Activated CD8-positive, alpha-beta memory T cell treated with anti-CD3 and anti-CD28 coated beads for 24 hours (primary cell): ENCODE measurements around the gene SNRPN.
"Not testable (repeated sequence)": the region's sequence is repeated elsewhere in the genome, so short reads cannot be mapped to it uniquely, and the experiment has no call there.

Experiments used
- DNase-seq: peaks from one replicate; pipeline ENCODE4 v3.0.0-alpha.2; 2020

The SNRPN gene

GRCh38 chr15:24971772-24972171 is 17.0 kb downstream of the SNRPN start:
- no peak for DNase-seq

- not testable (repeated sequence) for DNase-seq
Measured at GRCh38 chr15:24972707-24973106, 17.9 kb downstream of the SNRPN start.

- DNase-seq: no peak
Measured at GRCh38 chr15:24976932-24977331, 22.1 kb downstream of the SNRPN start.

- no peak for DNase-seq
Measured at GRCh38 chr15:24977686-24978085, 22.9 kb downstream of the SNRPN start.

- no peak for DNase-seq
Measured at GRCh38 chr15:24985224-24985623, 30.4 kb downstream of the SNRPN start.

GRCh38 chr15:24986653-24987052 is 31.9 kb downstream of the SNRPN start:
- DNase-seq: no peak

GRCh38 chr15:25019434-25019833 is 64.6 kb downstream of the SNRPN start:
- DNase-seq: no peak

GRCh38 chr15:25022233-25022632 is 67.4 kb downstream of the SNRPN start:
- DNase-seq: no peak
